HG02798 (cell line): ENCODE results near the gene CAPN15.

Source experiments
- ATAC-seq: cut with Tn5 transposase; IDR thresholded peaks from one replicate; pipeline ENCODE4 v1.9.1; 2021; ENCODE audit warnings: mild to moderate bottlenecking; ENCODE audit not compliant: unreplicated experiment, poor library complexity

Gene CAPN15

GRCh38 chr16:559411-560203, 32.1 kb downstream of the CAPN15 start:
- no peak for ATAC-seq

- no peak for ATAC-seq
Observed at GRCh38 chr16:560204-560700, 32.7 kb downstream of the CAPN15 start, which contains the start of gene PRR35. TSS of gene PRR35 (plus strand) at chr16:560394. CDS start at chr16:563295, 2,901 bp downstream.

GRCh38 chr16:560701-561412, 33.3 kb downstream of the CAPN15 start:
- ATAC-seq: no peak

GRCh38 chr16:561413-561794, 33.9 kb downstream of the CAPN15 start:
- ATAC-seq: no peak

GRCh38 chr16:561957-562938, 34.7 kb downstream of the CAPN15 start:
- ATAC-seq: no peak

GRCh38 chr16:563072-563644, 35.6 kb downstream of the CAPN15 start:
- no peak for ATAC-seq

- no peak for ATAC-seq
Observed at GRCh38 chr16:564690-565418, 37.3 kb downstream of the CAPN15 start.

- ATAC-seq: no peak
Observed at GRCh38 chr16:565419-566330, 38.2 kb downstream of the CAPN15 start.

- no peak for ATAC-seq
Observed at GRCh38 chr16:566475-567372, 39.2 kb downstream of the CAPN15 start, which contains the start of gene NHLRC4. TSS of gene NHLRC4 (plus strand) at chr16:567005. CDS start at chr16:568048, 1,043 bp downstream.

GRCh38 chr16:567373-568256, 40.1 kb downstream of the CAPN15 start:
- ATAC-seq: no peak

- no peak for ATAC-seq
Observed at GRCh38 chr16:568401-569258, 41.1 kb downstream of the CAPN15 start.

- peak; percentile 63 for ATAC-seq
Observed at GRCh38 chr16:569445-570254, 42.1 kb downstream of the CAPN15 start, which contains the start of gene PIGQ. TSS of gene PIGQ (plus strand) at chr16:569968. CDS start at chr16:574075, 4,107 bp downstream.

- ATAC-seq: no peak
Observed at GRCh38 chr16:572865-573650, 45.5 kb downstream of the CAPN15 start.
